Activated CD4-positive, alpha-beta T cell treated with anti-CD3 and anti-CD28 coated beads, Interleukin-2, amount 50 U/mL, for 4 hours (primary cell): ENCODE measurements around the gene FAM107B.
"Not testable (repeated sequence)": the region's sequence is repeated elsewhere in the genome, so short reads cannot be mapped to it uniquely, and the experiment has no call there.

Experiments used
- DNase-seq, 2 experiments: peaks; one replicate each; pipeline ENCODE4 v3.0.0-alpha.2; 2020

Gene FAM107B

GRCh38 chr10:14774797-14775196 lies at the start of gene FAM107B:
FAM107B (minus strand) TSS chr10:14774897; CDS start chr10:14774663, 234 bp downstream.
- DNase-seq: no peak

- DNase-seq: no peak
These were observed 49.3 kb upstream of the FAM107B start for GRCh38 chr10:14823966-14824365.

- peak; percentile 37 to 39 for DNase-seq
These were observed 48.4 kb upstream of the FAM107B start for GRCh38 chr10:14822879-14823755.

- no peak for DNase-seq
These were observed 47.1 kb upstream of the FAM107B start for GRCh38 chr10:14821635-14822375.

- DNase-seq: no peak
These were observed 46.1 kb upstream of the FAM107B start for GRCh38 chr10:14820775-14821154.

- DNase-seq: no peak
These were observed 45.5 kb upstream of the FAM107B start for GRCh38 chr10:14820010-14820774.

- DNase-seq: not testable (repeated sequence)
These were observed 42.0 kb upstream of the FAM107B start for GRCh38 chr10:14816717-14817116.

- no peak for DNase-seq
These were observed 41.0 kb upstream of the FAM107B start for GRCh38 chr10:14815681-14816080.

GRCh38 chr10:14812271-14812670 lies 37.6 kb upstream of the FAM107B start:
- DNase-seq: no peak

- DNase-seq: no peak
These were observed 36.6 kb upstream of the FAM107B start for GRCh38 chr10:14810969-14811953.

GRCh38 chr10:14806318-14806717 lies 31.6 kb upstream of the FAM107B start:
- no peak for DNase-seq

GRCh38 chr10:14803827-14804226 lies 29.1 kb upstream of the FAM107B start:
- DNase-seq: no peak

- no peak for DNase-seq
These were observed 27.0 kb upstream of the FAM107B start for GRCh38 chr10:14801723-14802122.

- DNase-seq: no peak
These were observed 25.7 kb upstream of the FAM107B start for GRCh38 chr10:14800397-14800796.

- no peak for DNase-seq
These were observed 23.9 kb upstream of the FAM107B start for GRCh38 chr10:14798636-14799035.

- DNase-seq: no peak
These were observed 13.2 kb upstream of the FAM107B start for GRCh38 chr10:14787938-14788337.

- no peak for DNase-seq
These were observed 9.9 kb upstream of the FAM107B start for GRCh38 chr10:14784459-14785055.

GRCh38 chr10:14782691-14783363 lies 8.1 kb upstream of the FAM107B start:
- DNase-seq: no peak

- no peak for DNase-seq
These were observed 7.1 kb upstream of the FAM107B start for GRCh38 chr10:14781763-14782162.

- DNase-seq: no peak
These were observed 4.4 kb upstream of the FAM107B start for GRCh38 chr10:14779001-14779651.
